Measurements from ENCODE around the gene DIDO1.

The DIDO1 gene

DNA sequence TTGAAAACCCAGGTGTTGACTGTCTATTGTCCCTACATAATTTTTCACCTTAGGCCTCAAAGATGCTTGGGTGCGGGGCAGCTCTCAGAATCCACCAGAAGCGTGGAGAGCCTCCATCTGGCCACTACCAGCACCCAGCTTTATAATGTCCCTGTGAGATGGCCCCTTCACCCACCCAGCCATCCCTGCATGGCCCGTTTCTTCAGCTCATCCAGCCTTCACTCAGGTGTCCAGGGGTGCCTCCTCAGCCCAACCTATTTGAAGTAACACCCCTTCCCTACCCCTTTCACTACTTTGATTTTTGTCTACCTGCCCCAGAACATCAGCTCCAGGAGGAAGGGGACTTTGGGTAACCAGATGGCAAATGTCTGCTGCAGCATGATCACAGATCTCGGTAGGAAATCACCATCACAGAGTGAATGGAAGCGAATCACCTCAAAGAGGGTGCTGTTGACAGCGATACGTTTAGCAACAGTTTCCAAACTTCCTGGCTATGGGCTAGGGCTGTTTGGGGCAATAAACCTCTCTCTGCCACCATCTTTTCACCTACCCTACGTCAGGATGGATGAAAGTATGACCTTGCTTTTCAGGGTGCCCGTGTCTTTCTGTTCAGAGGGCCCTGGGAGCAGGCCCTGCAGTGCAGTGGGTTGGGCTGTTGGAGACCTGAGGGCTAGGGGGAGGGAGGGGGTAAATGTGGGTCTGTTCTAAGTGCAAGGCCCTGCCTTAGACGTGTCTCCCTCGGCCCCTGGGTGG lies 25.0 kb upstream of the DIDO1 start:
- TF ChIP-seq ZBTB7A (IDR thresholded peaks at IDR 0.05; ENCODE audit: low read depth) = no peak
- no peak for TF ChIP-seq CEBPB (IDR thresholded peaks at IDR 0.05)
- no peak for TF ChIP-seq FOXM1 (IDR thresholded peaks at IDR 0.05; ENCODE audit: borderline replicate concordance, low read depth)
- no peak for TF ChIP-seq YY1 (IDR thresholded peaks at IDR 0.05; ENCODE audit: low read depth)
- TF ChIP-seq NFIC (IDR thresholded peaks at IDR 0.05) = no peak
- TF ChIP-seq, protein P1, sequence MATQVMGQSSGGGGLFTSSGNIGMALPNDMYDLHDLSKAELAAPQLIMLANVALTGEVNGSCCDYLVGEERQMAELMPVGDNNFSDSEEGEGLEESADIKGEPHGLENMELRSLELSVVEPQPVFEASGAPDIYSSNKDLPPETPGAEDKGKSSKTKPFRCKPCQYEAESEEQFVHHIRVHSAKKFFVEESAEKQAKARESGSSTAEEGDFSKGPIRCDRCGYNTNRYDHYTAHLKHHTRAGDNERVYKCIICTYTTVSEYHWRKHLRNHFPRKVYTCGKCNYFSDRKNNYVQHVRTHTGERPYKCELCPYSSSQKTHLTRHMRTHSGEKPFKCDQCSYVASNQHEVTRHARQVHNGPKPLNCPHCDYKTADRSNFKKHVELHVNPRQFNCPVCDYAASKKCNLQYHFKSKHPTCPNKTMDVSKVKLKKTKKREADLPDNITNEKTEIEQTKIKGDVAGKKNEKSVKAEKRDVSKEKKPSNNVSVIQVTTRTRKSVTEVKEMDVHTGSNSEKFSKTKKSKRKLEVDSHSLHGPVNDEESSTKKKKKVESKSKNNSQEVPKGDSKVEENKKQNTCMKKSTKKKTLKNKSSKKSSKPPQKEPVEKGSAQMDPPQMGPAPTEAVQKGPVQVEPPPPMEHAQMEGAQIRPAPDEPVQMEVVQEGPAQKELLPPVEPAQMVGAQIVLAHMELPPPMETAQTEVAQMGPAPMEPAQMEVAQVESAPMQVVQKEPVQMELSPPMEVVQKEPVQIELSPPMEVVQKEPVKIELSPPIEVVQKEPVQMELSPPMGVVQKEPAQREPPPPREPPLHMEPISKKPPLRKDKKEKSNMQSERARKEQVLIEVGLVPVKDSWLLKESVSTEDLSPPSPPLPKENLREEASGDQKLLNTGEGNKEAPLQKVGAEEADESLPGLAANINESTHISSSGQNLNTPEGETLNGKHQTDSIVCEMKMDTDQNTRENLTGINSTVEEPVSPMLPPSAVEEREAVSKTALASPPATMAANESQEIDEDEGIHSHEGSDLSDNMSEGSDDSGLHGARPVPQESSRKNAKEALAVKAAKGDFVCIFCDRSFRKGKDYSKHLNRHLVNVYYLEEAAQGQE (IDR thresholded peaks at IDR 0.05; ENCODE audit: low read depth) = no peak
- no peak for TF ChIP-seq EGR1 (IDR thresholded peaks at IDR 0.05)
- TF ChIP-seq TAF1 (IDR thresholded peaks at IDR 0.05; ENCODE audit: low read depth) = no peak
- no peak for TF ChIP-seq RAD21 (IDR thresholded peaks at IDR 0.05; ENCODE audit: low read depth)
- TF ChIP-seq TCF12 (IDR thresholded peaks at IDR 0.05; ENCODE audit: low read depth) = no peak
- no peak for TF ChIP-seq EP300 (IDR thresholded peaks at IDR 0.05; ENCODE audit: borderline replicate concordance)
- no peak for TF ChIP-seq CREB1 (IDR thresholded peaks at IDR 0.05; ENCODE audit: low read depth)
- TF ChIP-seq, protein P2, sequence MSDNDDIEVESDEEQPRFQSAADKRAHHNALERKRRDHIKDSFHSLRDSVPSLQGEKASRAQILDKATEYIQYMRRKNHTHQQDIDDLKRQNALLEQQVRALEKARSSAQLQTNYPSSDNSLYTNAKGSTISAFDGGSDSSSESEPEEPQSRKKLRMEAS (IDR thresholded peaks at IDR 0.05) = no peak
- TF ChIP-seq, protein P3, sequence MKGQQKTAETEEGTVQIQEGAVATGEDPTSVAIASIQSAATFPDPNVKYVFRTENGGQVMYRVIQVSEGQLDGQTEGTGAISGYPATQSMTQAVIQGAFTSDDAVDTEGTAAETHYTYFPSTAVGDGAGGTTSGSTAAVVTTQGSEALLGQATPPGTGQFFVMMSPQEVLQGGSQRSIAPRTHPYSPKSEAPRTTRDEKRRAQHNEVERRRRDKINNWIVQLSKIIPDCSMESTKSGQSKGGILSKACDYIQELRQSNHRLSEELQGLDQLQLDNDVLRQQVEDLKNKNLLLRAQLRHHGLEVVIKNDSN (IDR thresholded peaks at IDR 0.05) = no peak
- TF ChIP-seq TEAD4 (IDR thresholded peaks at IDR 0.05) = no peak

DNA sequence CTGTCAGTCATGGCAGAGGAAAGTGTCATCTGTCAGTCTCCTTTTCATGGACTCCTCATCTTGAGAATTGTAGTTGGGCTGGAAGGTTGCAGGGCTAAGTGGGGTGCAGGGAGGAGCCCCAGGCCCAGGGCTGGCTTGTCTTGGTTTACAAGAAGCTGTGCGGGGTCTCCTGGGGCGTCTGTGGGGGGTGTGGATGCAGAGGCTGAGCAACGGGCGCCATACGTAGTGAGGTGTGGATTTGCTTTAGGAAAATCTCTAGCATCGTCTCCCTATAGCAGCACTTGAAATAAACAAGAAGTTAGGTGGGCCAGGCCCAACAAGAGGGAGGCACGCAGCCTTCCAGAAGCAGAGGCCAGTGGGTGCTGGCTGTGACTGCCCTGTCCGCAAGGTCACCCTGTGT lies 24.4 kb upstream of the DIDO1 start:
- TF ChIP-seq TEAD4 (IDR thresholded peaks at IDR 0.05) = no peak

DNA sequence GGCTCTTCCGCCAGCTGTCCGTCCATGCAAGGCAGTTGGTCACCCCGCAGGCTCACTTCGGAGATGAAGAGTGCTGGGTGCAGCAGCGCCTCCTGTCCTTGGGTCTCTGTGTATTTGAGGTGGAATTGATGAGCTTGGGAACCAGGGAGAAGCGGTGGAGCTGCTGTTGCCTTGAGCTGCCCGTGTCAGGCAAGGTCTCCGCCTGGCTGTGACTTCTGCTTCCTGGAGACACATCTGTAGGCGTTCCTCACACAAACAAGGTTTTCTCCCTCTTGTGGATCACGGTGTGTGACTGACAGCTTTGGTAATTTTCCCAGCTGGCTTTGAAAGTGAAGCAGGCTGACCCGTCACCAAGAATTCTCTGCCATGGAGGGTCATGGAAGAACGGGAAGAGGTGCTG lies 23.7 kb upstream of the DIDO1 start:
- TF ChIP-seq EGR1 (IDR thresholded peaks at IDR 0.05) (no peak), TAF1 (IDR thresholded peaks at IDR 0.05; ENCODE audit: low read depth) (no peak), EP300 (IDR thresholded peaks at IDR 0.05; ENCODE audit: borderline replicate concordance) (no peak), FOXM1 (IDR thresholded peaks at IDR 0.05; ENCODE audit: borderline replicate concordance, low read depth) (no peak), NFIC (IDR thresholded peaks at IDR 0.05) (no peak), CEBPB (IDR thresholded peaks at IDR 0.05) (no peak), ZBTB7A (IDR thresholded peaks at IDR 0.05; ENCODE audit: low read depth) (no peak), CREB1 (IDR thresholded peaks at IDR 0.05; ENCODE audit: low read depth) (no peak), TEAD4 (IDR thresholded peaks at IDR 0.05) (no peak)
- TF ChIP-seq, protein P3 (IDR thresholded peaks at IDR 0.05) = no peak
- TF ChIP-seq, protein P2 (IDR thresholded peaks at IDR 0.05) = no peak

DNA sequence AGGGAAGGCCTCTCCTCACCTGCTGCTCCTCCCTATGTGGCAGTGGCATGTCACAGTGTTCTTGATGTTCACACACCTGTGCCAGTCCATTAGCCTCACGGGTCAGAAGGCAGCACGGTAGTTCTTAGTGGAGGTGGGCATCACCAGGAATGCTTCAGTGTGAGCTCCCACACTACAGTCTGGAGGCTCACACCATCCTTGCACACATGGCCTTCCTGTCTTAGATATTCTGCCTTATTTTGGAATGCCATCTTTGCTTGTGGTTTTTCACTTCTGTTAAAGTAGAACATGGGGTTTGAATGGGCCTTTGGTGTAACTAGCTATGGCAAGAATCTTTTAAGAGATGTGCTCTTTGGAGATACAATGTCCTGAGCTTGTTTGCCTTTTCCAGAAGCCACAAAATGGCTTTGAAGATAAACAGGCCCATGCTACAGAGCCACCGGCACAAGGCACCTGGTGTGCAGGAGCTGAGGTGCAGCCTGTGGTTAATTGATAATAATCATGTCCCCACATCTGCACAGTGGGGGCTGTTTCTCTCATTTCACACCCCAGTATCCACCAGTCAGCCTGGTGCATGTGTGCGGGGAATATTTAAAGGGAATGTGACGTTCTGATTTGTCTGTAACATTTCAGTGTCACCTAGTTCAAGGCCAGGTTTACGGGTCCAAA lies 23.0 kb upstream of the DIDO1 start:
- TF ChIP-seq NFIC (IDR thresholded peaks at IDR 0.05) (no peak), EP300 (IDR thresholded peaks at IDR 0.05; ENCODE audit: borderline replicate concordance) (no peak), CREB1 (IDR thresholded peaks at IDR 0.05; ENCODE audit: low read depth) (no peak), TCF12 (IDR thresholded peaks at IDR 0.05; ENCODE audit: low read depth) (no peak), RAD21 (IDR thresholded peaks at IDR 0.05; ENCODE audit: low read depth) (no peak), CEBPB (IDR thresholded peaks at IDR 0.05) (no peak), YY1 (IDR thresholded peaks at IDR 0.05; ENCODE audit: low read depth) (no peak), TAF1 (IDR thresholded peaks at IDR 0.05; ENCODE audit: low read depth) (no peak), ZBTB7A (IDR thresholded peaks at IDR 0.05; ENCODE audit: low read depth) (no peak), EGR1 (IDR thresholded peaks at IDR 0.05) (no peak), TEAD4 (IDR thresholded peaks at IDR 0.05) (no peak), FOXM1 (IDR thresholded peaks at IDR 0.05; ENCODE audit: borderline replicate concordance, low read depth) (no peak)
- TF ChIP-seq, protein P2 (IDR thresholded peaks at IDR 0.05) = no peak
- TF ChIP-seq, protein P3 (IDR thresholded peaks at IDR 0.05) = no peak
- TF ChIP-seq, protein P1 (IDR thresholded peaks at IDR 0.05; ENCODE audit: low read depth) = no peak

All from Ishikawa (cell line).